Neural crest cell (in vitro differentiated cells): Measurements from ENCODE around the gene MXD3. TPM values are rescaled to one million over a fixed set of nuclear protein-coding genes. Genes with fewer than 3 reads are reported as not detected.

Source experiments
- DNase-seq: peaks from one replicate; pipeline ENCODE4 v3.0.0; 2021; ENCODE audit warnings: low read depth, mixed read lengths, low spot score
- H3K27ac Mint-ChIP-seq: one replicate; pipeline ENCODE4 v1.8.0; 2021; ENCODE audit warnings: mild to moderate bottlenecking, mixed read lengths; ENCODE audit not compliant: unreplicated experiment
- H3K27me3 Mint-ChIP-seq: 2 replicates; pipeline ENCODE4 v1.8.0; 2021; ENCODE audit warnings: low read depth, mild to moderate bottlenecking, mixed read lengths
- H3K36me3 Mint-ChIP-seq: 2 replicates; pipeline ENCODE4 v1.8.0; 2021; ENCODE audit warnings: low read depth, mild to moderate bottlenecking, mixed read lengths
- H3K4me1 Mint-ChIP-seq: 2 replicates; pipeline ENCODE4 v1.8.0; 2021; ENCODE audit warnings: mixed read lengths
- H3K4me3 Mint-ChIP-seq: one replicate; pipeline ENCODE4 v1.8.0; 2021; ENCODE audit warnings: mild to moderate bottlenecking, mixed read lengths
- H3K9me3 Mint-ChIP-seq: 2 replicates; pipeline ENCODE4 v1.8.0; 2021; ENCODE audit warnings: mixed read lengths
- total RNA-seq: library from RNA; stranded (reverse); gene quantifications from 2 replicates; pipeline ENCODE4 v1.2.1, GENCODE V29; 2021
- TF ChIP-seq, protein P1 (sequence below): fragments of 200-600 bp; sonication (generic); conservative IDR thresholded peaks from 2 replicates; pipeline ENCODE4 v1.5.0; 2021; ENCODE audit warnings: antibody characterized with exemption, mild to moderate bottlenecking

MXD3 gene
- total RNA-seq, 1 donor from 2014 or later, result 40.3 TPM

DNA sequence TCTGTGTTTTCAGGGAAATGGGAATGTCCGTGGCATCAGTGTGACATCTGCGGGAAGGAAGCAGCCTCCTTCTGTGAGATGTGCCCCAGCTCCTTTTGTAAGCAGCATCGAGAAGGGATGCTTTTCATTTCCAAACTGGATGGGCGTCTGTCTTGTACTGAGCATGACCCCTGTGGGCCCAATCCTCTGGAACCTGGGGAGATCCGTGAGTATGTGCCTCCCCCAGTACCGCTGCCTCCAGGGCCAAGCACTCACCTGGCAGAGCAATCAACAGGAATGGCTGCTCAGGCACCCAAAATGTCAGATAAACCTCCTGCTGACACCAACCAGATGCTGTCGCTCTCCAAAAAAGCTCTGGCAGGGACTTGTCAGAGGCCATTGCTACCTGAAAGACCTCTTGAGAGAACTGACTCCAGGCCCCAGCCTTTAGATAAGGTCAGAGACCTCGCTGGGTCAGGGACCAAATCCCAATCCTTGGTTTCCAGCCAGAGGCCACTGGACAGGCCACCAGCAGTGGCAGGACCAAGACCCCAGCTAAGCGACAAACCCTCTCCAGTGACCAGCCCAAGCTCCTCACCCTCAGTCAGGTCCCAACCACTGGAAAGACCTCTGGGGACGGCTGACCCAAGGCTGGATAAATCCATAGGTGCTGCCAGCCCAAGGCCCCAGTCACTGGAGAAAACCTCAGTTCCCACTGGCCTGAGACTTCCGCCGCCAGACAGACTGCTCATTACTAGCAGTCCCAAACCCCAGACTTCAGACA, 17.7 kb downstream of the MXD3 start:
- no peaks in the 10 kb centered on the region for H3K27me3 Mint-ChIP-seq
- peaks cover 24% of the 10 kb centered on the region for H3K36me3 Mint-ChIP-seq
- H3K27ac Mint-ChIP-seq, result peak overlapping the region; percentile 19
- peaks cover 4% of the 10 kb centered on the region for H3K4me1 Mint-ChIP-seq
- H3K4me3 Mint-ChIP-seq, result no peak overlapping the region
- no peaks in the 10 kb centered on the region for H3K9me3 Mint-ChIP-seq
- no peak for DNase-seq
- TF ChIP-seq, protein P1, sequence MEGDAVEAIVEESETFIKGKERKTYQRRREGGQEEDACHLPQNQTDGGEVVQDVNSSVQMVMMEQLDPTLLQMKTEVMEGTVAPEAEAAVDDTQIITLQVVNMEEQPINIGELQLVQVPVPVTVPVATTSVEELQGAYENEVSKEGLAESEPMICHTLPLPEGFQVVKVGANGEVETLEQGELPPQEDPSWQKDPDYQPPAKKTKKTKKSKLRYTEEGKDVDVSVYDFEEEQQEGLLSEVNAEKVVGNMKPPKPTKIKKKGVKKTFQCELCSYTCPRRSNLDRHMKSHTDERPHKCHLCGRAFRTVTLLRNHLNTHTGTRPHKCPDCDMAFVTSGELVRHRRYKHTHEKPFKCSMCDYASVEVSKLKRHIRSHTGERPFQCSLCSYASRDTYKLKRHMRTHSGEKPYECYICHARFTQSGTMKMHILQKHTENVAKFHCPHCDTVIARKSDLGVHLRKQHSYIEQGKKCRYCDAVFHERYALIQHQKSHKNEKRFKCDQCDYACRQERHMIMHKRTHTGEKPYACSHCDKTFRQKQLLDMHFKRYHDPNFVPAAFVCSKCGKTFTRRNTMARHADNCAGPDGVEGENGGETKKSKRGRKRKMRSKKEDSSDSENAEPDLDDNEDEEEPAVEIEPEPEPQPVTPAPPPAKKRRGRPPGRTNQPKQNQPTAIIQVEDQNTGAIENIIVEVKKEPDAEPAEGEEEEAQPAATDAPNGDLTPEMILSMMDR, result no peak

DNA sequence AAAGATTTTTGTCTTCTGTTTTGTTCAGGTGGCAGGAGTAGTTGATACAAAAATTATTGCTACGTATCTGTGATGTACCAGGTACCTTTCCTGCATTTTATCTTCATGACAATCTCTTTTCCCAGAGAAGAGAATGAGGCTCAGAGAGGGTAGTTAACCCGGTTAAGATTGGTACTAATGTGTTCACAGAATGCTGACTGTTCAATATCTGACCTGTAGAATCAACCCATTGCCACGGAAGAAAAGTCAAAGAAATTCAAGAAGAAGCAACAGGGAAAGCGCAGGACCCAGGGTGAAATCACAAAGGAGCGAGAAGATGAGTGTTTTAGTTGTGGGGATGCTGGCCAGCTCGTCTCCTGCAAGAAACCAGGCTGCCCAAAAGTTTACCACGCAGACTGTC, 20.0 kb downstream of the MXD3 start:
- H3K9me3 Mint-ChIP-seq, result no peaks in the 10 kb centered on the region
- peaks cover 1% of the 10 kb centered on the region for H3K4me1 Mint-ChIP-seq
- TF ChIP-seq, protein P1, result no peak
- peaks cover 27% of the 10 kb centered on the region for H3K36me3 Mint-ChIP-seq
- no peak overlapping the region for H3K4me3 Mint-ChIP-seq
- no peak for DNase-seq
- no peak overlapping the region for H3K27ac Mint-ChIP-seq
- no peaks in the 10 kb centered on the region for H3K27me3 Mint-ChIP-seq

DNA sequence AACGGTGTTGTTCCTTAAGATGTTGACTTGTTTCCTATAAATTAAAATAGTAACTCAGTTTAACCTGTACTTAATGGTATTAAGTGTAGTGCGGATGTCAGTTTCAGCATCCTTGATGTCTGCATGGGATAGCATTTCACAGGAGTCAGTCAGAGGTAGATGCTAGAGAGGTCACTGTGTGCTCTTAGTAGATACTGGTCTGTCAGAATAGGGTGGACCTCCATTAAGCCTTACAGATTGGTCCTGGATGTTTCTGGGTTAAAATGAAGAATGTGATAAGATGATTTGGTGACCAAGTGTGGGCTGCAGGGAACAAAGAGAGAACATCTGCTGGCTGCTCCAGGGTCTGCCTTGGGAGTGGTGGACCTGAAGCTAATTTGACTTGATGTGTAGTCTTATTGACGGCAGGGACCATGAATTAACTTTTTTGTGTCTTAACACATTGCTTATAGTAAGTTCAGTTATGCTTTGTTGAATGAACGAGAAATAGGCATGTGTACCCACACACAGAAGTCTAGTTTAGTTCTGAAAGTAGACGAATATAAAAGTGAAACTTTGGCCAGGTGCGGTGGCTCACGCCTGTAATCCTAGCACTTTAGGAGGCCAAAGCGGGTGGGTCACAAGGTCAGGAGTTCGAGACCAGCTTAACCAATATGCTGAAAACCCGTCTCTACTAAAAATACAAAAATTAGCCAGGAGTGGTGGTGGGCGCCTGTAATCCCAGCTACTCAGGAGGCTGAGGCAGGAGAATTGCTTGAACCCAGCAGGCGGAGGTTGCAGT, 20.7 kb downstream of the MXD3 start:
- H3K4me3 Mint-ChIP-seq, result no peak overlapping the region
- H3K4me1 Mint-ChIP-seq, result no peaks in the 10 kb centered on the region
- H3K9me3 Mint-ChIP-seq, result no peaks in the 10 kb centered on the region
- TF ChIP-seq, protein P1, result no peak
- no peaks in the 10 kb centered on the region for H3K27me3 Mint-ChIP-seq
- H3K36me3 Mint-ChIP-seq, result peaks cover 28% of the 10 kb centered on the region
- H3K27ac Mint-ChIP-seq, result no peak overlapping the region
- no peak for DNase-seq

DNA sequence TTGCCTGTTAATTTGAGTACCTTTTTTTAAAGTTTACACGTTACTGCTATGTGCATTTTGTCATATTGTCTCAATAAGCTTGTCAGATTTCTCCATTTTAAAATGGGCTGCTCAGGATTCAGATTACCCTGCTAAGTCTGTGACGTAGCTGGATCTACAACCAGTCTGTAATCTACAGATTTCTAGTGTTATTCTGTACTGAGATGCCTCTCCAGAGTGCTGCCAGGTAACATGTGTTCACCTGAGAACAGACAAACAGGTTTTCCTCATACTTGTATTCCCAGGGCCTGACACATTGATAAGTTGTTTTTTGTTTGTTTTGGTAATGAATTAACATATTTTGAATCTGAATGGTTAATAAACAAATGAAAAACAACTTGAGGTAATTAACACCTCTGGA, 23.5 kb downstream of the MXD3 start:
- TF ChIP-seq, protein P1, result no peak
- Mint-ChIP-seq H3K27me3 (no peaks in the 10 kb centered on the region), H3K4me3 (no peak overlapping the region), H3K27ac (no peak overlapping the region), H3K36me3 (peaks cover 31% of the 10 kb centered on the region), H3K9me3 (no peaks in the 10 kb centered on the region), H3K4me1 (no peaks in the 10 kb centered on the region)
- no peak for DNase-seq

DNA sequence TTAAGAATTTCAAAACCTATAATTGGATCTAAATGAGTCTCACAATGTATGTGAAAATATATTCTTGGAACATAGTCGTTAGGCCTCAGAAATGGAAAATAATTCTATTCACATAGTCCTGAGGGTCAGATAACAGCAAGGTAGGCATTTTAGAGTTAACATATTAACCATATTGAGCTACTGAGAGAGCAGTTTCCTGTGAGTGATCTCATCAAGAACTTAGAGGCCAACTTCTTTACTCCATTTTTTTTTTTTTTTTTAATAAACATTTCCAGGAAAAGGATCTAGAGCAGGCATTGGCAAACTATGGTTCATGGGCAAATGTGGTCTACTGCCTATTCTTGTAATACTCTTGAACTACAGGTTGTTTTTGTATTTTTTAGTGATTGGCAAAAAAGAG, 34.8 kb downstream of the MXD3 start:
- TF ChIP-seq, protein P1, result no peak
- Mint-ChIP-seq H3K27me3 (no peaks in the 10 kb centered on the region), H3K27ac (no peak overlapping the region), H3K9me3 (no peaks in the 10 kb centered on the region), H3K4me1 (no peaks in the 10 kb centered on the region), H3K4me3 (no peak overlapping the region), H3K36me3 (peaks cover 10% of the 10 kb centered on the region)
- DNase-seq, result no peak
